ENCODE data around the gene CCNYL1.
"Not testable (repeated sequence)": the region's sequence is repeated elsewhere in the genome, so short reads cannot be mapped to it uniquely, and the experiment has no call there.

Gene CCNYL1

DNA sequence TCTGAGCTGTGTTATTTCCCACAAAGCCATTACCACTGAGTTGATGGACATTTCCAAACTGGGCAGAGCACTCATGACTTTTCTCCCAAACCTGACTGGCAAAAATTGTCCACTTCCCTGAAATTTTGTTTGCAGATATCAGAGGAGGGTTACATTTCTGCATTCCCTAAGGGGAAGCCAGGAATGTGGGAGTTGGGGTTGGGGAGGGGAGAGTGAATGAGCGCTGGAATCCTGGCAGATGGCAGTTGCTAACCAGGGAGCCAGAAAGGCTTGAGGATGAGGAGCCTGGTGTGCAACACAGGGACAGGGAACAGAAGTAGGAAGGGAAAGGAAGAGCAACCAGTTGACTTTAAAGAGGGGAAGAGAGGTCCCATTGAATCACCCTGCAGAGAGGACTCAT lies 14.0 kb upstream of the CCNYL1 start:
- DNase-seq (ENCODE audit: low read depth), result no peak

DNA sequence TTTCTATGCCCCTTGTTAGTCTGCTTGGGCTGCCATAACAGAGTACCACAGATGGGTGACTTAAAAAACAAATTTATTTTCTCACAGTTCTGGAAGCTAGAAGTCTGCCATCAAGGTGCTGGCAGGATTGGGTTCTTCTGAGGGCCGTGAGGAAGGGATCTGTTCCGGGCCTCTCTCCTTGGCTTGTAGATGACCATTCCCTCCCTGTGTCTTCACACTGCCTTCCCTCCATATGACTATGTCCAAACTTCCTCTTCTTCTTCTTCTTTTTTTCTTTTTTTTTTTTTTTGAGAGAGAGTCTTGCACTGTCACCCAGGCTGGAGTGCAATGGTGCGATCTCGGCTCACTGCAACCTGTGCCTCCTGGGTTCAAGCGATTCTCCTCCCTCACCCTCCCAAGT lies 13.1 kb upstream of the CCNYL1 start:
- DNase-seq (ENCODE audit: low read depth), result no peak

DNA sequence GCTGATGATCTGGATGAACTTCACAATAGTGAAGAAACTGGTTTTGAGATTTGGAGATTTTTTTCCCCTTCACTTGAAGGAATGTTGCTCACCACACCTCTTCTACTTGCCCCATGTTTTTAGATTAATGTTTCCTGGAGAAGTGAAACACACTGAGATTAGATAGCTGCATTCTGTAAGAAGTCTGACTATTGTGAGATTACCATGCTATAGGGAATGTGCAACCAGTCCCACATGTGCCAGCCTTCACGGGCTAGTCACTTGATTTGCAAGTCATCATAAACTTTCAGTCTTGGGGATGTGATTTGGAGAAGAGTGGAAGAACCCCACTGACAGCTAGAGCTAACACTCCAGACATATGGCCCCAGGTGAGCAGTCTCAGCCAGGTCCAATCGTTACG lies 7.4 kb upstream of the CCNYL1 start:
- no peak for DNase-seq (ENCODE audit: low read depth)

DNA sequence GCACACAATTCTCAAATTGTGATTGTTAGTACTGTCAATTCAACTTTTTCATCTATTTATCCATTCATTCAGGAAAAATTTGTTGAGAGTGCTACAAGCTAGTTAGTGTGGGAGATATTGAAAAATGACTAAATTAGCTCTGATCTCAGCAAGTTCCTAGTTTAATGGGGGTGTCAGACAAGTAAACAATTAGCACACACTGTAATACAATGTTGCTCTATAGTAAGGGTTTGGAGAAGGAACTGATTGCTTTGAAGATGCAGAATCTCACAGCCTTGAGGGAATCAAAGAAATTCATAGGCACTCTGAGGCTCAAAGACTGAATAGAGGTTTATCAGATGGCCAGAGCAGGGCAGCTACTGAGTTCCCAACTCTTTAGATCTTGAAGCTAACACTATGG lies 6.8 kb upstream of the CCNYL1 start:
- no peak for DNase-seq (ENCODE audit: low read depth)

DNA sequence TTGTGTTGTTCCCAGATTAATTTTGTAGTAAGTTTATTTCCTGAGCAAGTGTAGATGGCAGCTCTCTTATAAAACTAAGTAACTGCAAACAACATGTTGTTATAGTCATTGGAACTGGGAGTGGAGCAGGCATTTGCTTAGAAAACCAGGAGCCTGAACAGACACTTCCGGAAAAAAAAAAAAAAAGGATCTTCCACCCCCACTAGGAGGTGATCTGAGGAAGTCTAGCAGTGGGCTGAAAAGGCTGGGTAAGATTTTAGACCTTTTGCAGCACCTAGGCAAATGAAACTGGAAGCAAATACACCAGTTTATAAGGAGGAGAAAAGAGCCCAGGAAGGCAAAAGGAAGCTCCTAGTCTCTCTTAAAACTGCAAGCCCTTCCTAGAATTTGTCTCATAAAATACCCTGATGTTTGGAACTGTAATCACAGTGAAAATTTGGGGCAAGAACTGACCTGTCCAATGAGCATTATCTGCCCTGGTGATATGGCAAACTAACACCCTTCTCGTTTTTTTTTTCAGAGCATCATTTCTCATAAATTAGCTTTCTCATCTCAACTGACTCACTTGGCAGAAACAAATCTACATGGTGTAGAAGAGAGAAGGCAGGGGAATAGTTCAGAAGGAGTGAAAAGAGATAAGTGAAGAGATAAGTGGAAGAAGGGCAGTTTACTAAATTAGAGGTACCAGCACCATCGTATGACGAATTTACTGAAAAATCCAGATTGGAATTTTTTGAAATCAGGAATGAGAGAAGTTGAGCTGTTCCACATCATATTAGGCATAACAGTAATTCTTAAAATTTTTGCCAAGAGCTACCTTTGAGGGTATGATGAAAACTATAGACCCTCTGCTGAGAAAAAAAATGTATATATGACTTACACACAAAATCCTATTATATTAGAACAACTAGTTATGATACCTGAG lies 4.2 kb upstream of the CCNYL1 start:
- DNase-seq (ENCODE audit: low read depth), result no peak

DNA sequence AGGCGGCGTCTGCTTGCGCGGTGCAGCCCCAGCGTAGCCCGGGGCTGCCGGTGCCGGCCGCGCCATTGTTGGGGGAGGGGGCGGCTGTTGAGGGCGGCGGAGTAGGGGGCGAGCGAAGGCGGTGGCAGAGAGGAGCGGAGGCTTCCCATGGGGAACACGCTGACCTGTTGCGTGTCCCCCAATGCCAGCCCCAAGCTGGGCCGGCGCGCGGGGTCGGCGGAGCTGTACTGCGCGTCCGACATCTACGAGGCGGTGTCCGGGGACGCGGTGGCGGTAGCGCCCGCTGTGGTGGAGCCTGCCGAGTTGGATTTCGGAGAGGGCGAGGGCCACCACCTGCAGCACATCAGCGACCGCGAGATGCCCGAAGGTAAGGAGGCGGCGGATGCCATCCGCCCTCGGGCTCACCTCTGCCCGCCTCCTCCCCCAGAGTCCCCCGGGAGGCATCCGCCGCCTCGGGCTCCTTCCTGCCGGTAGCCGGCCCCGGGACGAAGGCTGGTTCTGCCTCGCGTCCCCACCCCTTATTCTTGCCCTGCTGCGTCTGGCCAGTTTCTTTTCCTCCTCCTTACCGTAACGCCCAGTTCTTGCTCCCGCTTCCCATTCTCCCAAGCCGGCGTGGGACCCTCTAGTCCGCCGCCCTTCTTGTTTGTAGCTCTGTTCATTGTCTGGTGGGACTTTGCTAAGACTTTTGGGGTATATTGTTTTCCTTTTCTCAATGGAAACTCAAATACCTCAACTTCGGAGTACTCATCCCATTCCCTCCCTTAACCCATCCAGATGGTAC lies 500 bp downstream of the CCNYL1 start:
- DNase-seq (ENCODE audit: low read depth), result no peak

DNA sequence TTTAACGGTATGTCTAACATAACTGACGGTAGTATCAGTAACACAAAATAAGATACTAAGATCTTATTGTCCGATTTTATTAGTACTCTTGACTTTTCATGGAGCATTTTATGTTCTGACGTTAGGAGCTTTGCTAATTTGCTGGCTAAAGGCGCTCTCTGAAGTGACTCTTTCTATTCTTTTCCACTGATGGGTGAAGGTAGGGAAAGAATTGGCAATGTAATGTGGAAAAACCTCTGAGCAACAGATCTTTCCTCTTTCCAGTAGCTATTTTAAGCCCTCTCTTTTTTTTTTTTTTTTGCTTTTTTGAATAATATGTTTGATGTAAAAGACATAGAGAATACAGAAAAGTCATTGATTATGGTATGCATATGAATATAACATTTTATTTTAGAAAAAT lies 4.6 kb downstream of the CCNYL1 start:
- no peak for DNase-seq (ENCODE audit: low read depth)

DNA sequence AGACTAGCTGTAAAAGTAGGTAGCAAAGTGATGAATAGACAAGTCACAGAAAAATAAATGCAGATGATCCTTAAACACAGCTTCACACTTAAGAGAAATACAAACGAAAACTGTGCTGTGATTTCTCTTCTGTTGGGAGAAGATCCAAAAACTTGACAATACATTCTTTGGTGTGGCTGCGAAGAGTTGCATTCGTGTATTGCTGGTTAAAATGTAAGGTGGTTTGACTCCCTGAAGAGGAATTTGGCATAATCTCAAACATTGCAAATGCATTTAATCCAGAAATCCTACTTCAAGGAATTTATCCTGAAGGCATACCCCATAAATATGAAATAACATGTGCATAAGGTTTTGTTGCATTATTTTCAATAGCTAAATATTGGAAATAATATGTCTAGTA lies 7.1 kb downstream of the CCNYL1 start:
- DNase-seq (ENCODE audit: low read depth), result no peak

DNA sequence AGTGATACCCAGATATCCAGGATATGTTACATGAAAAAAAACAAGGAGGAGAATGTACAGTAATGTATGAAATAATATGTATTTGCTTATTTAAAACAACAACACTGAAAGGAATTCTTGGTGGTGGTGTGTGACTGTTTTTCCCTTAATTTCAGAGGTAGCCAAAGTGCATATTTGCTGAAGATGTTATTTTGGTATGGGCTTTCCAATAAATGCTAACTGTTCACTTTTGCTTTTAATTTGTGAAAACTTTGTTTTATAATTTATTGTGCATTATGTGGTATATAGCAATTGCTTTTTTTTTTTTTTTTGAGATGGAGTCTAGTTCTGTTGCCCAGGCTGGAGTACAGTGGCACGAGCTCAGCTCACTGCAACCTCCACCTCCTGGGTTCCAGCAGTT lies 7.6 kb downstream of the CCNYL1 start:
- no peak for DNase-seq (ENCODE audit: low read depth)

DNA sequence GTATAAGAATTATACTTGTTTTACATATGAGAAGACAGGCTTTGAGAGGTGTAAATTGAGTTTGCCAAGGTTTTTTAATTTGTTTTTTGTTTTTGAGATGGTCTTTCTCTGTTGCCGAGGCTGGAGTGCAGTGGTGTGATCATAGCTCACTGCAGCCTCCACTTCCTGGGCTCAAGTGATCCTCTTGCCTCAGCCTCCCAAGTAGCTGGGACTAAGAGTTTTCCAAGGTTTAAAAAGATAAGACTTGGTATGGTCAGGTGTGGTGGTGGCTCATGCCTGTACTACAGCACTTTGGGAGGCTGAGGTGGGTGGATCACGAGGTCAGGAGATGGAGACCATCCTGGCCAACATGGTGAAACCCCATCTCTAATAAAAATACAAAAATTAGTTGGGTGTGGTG lies 8.2 kb downstream of the CCNYL1 start:
- DNase-seq (ENCODE audit: low read depth), result not testable (repeated sequence)

DNA sequence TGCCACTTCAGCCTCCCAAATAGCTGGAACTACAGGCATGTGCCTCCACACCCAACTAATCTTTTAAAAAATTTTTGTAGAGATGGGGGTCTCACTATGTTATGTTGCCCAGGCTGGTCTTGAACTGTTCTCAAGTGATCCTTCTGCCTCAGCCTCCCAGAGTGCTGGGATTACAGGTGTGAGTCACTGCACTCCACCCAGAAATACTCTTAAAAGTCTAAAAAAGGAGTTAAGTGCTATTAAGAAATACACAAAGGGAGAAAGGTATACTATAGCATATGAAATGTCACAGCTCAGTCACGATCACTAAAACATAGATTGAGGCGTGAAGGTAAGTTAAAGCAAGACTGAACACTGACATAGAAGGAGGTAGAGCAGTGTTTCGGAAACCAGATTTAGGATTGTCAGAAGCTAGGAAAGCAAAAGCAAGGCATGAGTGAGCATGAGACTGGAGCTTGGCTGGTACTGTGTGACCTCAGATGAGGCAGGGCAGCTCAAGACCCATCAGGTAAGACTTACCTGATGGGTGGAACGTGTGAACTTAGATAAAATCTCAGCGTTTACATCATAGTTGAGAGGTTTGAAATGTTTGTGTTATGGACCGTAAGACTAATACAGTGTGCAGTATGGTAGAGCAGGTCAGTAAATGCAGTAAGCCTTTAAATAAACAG lies 9.2 kb downstream of the CCNYL1 start:
- DNase-seq (ENCODE audit: low read depth), result no peak

DNA sequence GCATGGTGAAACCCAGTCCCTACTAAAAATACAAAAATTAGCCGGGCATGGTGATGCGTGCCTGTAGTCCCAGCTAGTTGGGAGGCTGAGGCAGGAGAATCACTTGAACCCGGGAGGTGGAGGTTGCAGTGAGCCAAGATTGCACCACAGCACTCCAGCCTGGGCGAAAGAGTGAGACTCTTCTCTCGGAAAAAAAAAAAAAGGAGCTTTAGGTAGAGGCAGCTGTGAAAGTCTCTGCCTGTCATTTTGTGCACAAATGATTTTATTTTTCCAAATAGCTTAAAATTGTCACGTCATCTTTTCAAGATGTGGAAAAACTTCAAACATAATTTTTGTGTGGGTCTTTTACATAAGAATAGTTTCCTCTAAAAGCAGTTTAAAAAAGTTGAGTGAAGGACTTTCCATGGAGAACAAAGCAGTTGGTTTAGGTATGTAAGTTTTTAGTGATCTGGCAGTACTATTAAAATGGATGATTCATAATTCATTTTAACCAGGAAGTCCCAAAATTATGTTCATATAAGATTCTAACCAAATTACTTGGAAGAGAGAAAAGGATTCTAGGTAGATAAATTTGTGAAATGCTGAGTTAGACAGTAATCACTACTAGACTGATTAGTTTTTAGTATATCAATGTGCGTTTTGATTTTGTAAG lies 11.5 kb downstream of the CCNYL1 start:
- no peak for DNase-seq (ENCODE audit: low read depth)

DNA sequence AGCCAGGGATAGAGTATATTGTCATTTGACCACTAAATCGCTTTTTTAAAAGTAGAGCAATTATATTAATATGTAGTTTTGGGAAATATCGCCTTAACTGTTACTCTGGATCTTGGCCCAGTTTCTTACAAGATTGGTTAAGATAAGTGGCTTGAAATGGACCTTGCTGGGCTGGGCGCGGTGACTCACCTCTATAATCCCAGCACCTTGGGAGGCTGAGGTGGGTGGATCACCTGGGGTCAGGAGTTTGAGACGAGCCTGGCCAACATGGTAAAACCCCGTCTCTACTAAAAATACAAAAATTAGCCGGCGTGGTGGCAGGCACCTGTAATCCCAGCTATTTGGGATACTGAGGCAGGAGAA lies 12.0 kb downstream of the CCNYL1 start:
- not testable (repeated sequence) for DNase-seq (ENCODE audit: low read depth)

DNA sequence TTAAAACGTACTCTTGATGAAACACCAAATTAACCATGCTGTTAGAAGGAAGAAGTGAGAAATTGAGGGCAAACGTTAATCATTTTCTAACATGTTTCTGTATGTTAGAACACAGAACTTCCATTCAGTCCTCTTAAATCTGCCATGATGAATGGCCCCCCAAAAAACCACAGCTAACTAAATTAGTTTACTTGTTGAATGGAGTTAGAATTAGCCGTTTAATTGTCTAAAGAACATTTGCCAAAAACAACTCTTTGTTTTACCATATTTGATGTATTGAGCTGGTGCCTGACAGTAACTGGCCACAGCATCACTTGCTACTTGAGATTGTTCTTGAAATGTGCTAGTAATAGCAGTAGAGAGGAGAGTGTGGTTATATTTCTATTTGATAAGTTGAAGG lies 12.7 kb downstream of the CCNYL1 start:
- DNase-seq (ENCODE audit: low read depth), result no peak

DNA sequence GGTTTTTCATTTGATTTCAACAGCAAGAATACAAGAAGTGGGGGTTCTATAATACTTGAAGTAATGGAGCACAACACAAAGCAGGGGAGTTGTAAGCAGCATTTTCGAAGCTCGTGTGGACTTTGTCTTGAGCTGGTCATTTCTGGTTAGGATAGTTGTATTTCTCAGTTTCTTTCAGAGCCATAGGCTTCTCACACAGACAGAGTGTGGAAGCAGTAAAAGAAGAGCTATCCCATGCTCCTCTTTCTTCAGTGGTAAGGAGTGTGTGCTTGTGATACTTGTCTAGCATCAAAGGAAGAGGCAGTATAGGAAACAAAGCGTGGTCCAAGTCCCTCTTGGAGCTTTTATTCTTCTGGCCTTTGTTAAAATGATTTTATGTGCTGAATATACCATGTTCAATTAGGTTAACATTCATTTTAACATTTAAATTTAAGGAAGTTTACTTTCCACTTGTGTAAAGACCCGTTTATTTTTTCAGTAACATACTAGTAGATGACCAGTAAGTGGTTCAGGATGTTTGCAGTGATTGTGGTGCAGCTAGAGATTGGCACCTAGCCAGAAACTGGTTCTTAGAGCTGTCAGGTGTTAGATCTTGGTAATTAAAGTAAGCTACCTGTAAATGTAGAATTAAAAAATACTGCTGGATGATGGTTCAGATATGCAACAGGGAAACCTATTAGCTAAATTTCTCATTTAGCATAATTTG lies 14.6 kb downstream of the CCNYL1 start:
- no peak for DNase-seq (ENCODE audit: low read depth)

DNA sequence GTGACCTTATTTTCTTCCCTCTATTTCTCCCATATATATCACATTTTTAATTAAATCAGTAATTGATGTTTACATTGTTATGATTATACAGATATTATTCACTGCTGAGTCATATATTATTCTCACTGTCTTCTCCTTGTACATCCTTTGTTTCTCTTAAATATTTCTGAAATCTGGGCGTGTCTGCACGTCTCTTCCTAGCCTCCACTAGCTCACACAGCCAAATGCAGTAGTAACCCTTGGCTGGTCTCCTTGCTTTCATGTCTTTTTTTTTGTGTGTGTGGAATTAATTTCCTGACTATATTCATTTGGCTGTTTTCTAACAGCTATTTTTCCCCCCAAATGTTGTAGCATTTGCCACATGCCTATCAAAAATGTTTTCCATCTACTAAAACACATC lies 15.8 kb downstream of the CCNYL1 start:
- peak; percentile 8 for DNase-seq (ENCODE audit: low read depth)

DNA sequence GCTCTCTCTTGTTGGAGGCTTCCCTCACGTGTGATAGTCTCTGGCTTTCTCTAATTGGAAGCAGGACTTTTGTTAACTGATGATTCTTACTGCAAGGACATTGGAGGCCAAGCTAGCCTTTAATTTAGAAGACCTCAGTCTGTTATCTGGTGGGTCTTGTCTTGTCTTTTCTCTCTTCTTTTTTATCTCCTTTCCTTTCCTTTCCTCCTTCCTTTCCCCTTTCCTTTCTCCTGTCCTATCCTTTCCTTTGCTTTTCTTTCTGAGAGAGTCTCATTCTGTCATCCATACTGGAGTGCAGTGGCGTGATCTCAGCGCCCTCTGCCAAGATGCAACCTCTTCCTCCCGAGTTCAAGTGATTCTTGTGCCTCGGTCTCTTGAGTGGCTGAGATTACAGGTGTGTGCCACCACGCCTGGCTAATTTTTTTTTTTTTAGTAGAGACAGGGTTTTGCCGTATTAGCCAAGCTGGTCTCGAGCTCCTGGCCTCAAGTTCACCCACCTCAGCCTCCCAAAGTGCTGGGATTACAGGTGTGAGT lies 18.1 kb downstream of the CCNYL1 start:
- no peak for DNase-seq (ENCODE audit: low read depth)

DNA sequence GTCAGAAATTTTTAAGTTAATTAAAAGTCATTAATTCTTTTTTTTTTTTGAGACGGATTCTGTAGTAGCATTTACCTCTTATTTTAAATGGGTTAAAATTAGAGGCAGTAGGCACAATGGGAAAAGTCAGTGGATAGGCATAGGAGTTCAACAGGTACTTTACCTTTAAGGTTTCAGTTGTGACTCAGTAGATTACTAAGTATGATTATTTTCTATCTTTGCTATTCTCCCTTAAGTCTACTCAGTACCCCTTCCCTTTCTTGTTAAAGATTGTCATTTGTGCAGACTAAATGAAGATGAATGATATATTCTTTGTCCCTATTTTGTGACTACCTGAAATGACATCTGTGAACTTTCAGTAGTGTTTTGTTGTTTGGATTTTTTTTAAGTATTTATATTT lies 19.7 kb downstream of the CCNYL1 start:
- DNase-seq (ENCODE audit: low read depth), result no peak

DNA sequence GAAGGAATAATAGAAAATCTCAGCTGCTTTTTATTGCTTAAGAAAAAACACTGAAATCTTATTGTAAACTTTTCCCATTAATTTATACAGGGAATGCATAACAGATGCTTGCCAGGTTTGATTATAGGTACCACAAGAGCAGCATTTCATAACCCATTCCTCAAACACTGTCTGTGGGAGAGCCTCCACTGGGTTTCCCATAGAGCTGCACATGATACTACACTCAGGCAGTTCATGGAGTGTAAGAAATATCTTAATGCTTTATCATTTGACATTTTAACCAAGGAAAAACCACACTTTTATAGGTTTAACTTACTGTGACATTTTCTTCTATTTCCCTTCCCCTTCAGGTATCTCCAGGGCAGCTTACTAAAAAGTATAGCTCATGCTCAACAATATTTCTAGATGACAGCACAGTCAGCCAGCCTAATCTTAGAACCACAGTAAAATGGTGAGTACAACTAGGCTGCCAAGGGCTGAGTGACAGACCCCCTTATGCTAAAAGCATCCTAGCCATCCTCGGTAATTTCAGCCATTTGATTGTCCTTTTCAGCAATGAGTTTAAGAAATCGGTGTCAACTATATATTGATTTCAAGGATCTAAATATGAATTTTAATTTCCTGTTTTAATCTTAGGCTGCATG lies 22.3 kb downstream of the CCNYL1 start:
- DNase-seq (ENCODE audit: low read depth), result no peak

DNA sequence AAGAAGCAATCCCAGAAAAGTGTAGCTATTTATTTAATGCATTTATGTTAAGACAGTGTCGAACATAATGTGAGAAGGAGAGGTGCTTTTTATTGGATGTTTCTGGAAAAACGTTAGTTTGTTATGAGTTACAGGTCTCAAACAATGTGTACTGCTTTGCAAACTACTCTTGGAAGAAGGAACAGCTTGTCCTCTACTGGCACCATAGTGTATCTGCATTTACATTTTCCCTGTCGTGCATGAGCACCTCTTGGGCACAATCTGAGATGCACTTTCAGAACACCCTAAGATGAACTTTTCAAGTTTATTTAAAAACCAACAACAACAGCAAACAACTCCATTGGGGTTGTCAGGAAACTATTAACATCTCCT lies 22.8 kb downstream of the CCNYL1 start:
- peak; percentile 15 for DNase-seq (ENCODE audit: low read depth)

Data from GM04504 (cell line).